ENCODE results near the gene VRK2.
"Not testable (repeated sequence)": the region's sequence is repeated elsewhere in the genome, so short reads cannot be mapped to it uniquely, and the experiment has no call there.

Gene VRK2

GRCh38 chr2:58107803-58108710, 61.5 kb downstream of the VRK2 start:
- no peak for DNase-seq (ENCODE audit: low spot score)

GRCh38 chr2:58109481-58109880, 62.9 kb downstream of the VRK2 start:
- DNase-seq (ENCODE audit: low spot score): no peak

- DNase-seq (ENCODE audit: low spot score): no peak
These were observed 64.2 kb downstream of the VRK2 start for GRCh38 chr2:58110765-58111164.

- DNase-seq (ENCODE audit: low spot score): not testable (repeated sequence)
These were observed 67.0 kb downstream of the VRK2 start for GRCh38 chr2:58113563-58113962.

- DNase-seq (ENCODE audit: low spot score): no peak
These were observed 74.1 kb downstream of the VRK2 start for GRCh38 chr2:58120626-58121229.

- no peak for DNase-seq (ENCODE audit: low spot score)
These were observed 75.4 kb downstream of the VRK2 start for GRCh38 chr2:58122040-58122439.

GRCh38 chr2:58122540-58122939, 75.9 kb downstream of the VRK2 start:
- no peak for DNase-seq (ENCODE audit: low spot score)

GRCh38 chr2:58127111-58127510, 80.5 kb downstream of the VRK2 start:
- DNase-seq (ENCODE audit: low spot score): no peak

- no peak for DNase-seq (ENCODE audit: low spot score)
These were observed 83.6 kb downstream of the VRK2 start for GRCh38 chr2:58130238-58130637.

GRCh38 chr2:58131191-58132011, 84.8 kb downstream of the VRK2 start:
- DNase-seq (ENCODE audit: low spot score): peak; percentile 7

- no peak for DNase-seq (ENCODE audit: low spot score)
These were observed 86.8 kb downstream of the VRK2 start for GRCh38 chr2:58133395-58133794.

GRCh38 chr2:58135861-58136260, 89.3 kb downstream of the VRK2 start:
- DNase-seq (ENCODE audit: low spot score): no peak

GRCh38 chr2:58137221-58137620, 90.6 kb downstream of the VRK2 start:
- DNase-seq (ENCODE audit: low spot score): no peak

GRCh38 chr2:58137856-58138255, 91.2 kb downstream of the VRK2 start:
- DNase-seq (ENCODE audit: low spot score): no peak

GRCh38 chr2:58138396-58139030, 91.9 kb downstream of the VRK2 start:
- DNase-seq (ENCODE audit: low spot score): no peak

- no peak for DNase-seq (ENCODE audit: low spot score)
These were observed 94.0 kb downstream of the VRK2 start for GRCh38 chr2:58140508-58141072.

- DNase-seq (ENCODE audit: low spot score): not testable (repeated sequence)
These were observed 99.2 kb downstream of the VRK2 start for GRCh38 chr2:58145769-58146168.

GRCh38 chr2:58146707-58147106, 100.1 kb downstream of the VRK2 start:
- DNase-seq (ENCODE audit: low spot score): no peak

GRCh38 chr2:58155160-58155778, 108.7 kb downstream of the VRK2 start:
- DNase-seq (ENCODE audit: low spot score): no peak

- no peak for DNase-seq (ENCODE audit: low spot score)
These were observed 110.2 kb downstream of the VRK2 start for GRCh38 chr2:58156780-58157179.

GRCh38 chr2:58157754-58158153, 111.1 kb downstream of the VRK2 start:
- DNase-seq (ENCODE audit: low spot score): no peak

Data from HuH-7 (cell line).